WTC11 (cell line): ENCODE results near the gene SLC35F4. TPM values are rescaled to one million over a fixed set of nuclear protein-coding genes. Genes with fewer than 3 reads are reported as not detected.

Experiments used
- ATAC-seq: fragments of 200-7000 bp; cut with Tn5 transposase; 2 replicates; pipeline ENCODE4 v1.10.0; 2021; ENCODE audit warnings: mild to moderate bottlenecking, moderate library complexity
- CTCF ChIA-PET: fragments of 300-600 bp; sonication (Branson Sonifier 250); formaldehyde crosslinking; loops from one replicate; lab custom pipeline; 2021; ENCODE audit warnings: antibody characterized with exemption; lab: Charles Lee
- POLR2A ChIA-PET: fragments of 350-600 bp; sonication (Branson Sonifier 250); formaldehyde crosslinking; loops from one replicate; lab custom pipeline; 2021; ENCODE audit warnings: antibody characterized with exemption; lab: Charles Lee
- DNase-seq: peaks from one replicate; pipeline ENCODE4 v3.0.0; 2021; ENCODE audit warnings: low spot score
- H3K27ac Mint-ChIP-seq: 2 replicates; pipeline ENCODE4 v1.8.0; 2021; ENCODE audit warnings: mixed read lengths
- H3K27me3 Mint-ChIP-seq: 2 replicates; pipeline ENCODE4 v1.8.0; 2021; ENCODE audit warnings: low read depth, mild to moderate bottlenecking, moderate library complexity, mixed read lengths
- H3K36me3 Mint-ChIP-seq: 2 replicates; pipeline ENCODE4 v1.8.0; 2021; ENCODE audit warnings: mixed read lengths
- H3K4me1 Mint-ChIP-seq: 2 replicates; pipeline ENCODE4 v1.8.0; 2022; ENCODE audit warnings: mixed read lengths
- H3K4me3 Mint-ChIP-seq: 2 replicates; pipeline ENCODE4 v1.8.0; 2021; ENCODE audit warnings: mild to moderate bottlenecking, moderate library complexity, mixed read lengths
- H3K9me3 Mint-ChIP-seq: 2 replicates; pipeline ENCODE4 v1.8.0; 2021; ENCODE audit warnings: mixed read lengths
- CBFB ChIP-seq: sonication (generic); formaldehyde crosslinking; IDR thresholded peaks from 2 replicates; pipeline ENCODE4 v1.8.1; 2022; ENCODE audit warnings: mild to moderate bottlenecking, low read depth, missing genetic modification reagents
- FOXJ3 ChIP-seq: sonication (generic); formaldehyde crosslinking; IDR thresholded peaks from 2 replicates; pipeline ENCODE4 v1.9.0; 2021; ENCODE audit warnings: missing genetic modification reagents, mild to moderate bottlenecking, borderline replicate concordance
- FOXK1 ChIP-seq: sonication (generic); formaldehyde crosslinking; IDR thresholded peaks from 2 replicates; pipeline ENCODE4 v1.8.0; 2022; ENCODE audit warnings: mild to moderate bottlenecking, moderate library complexity, missing genetic modification reagents
- GRHL2 ChIP-seq: fragments of 250-450 bp; sonication (Bioruptor Pico); IDR thresholded peaks from 2 replicates; pipeline ENCODE4 v1.8.0; 2022; ENCODE audit warnings: mild to moderate bottlenecking, moderate library complexity; ENCODE audit not compliant: insufficient replicate concordance, severe bottlenecking
- GTF2I ChIP-seq: fragments of 250-450 bp; sonication (Bioruptor Pico); conservative IDR thresholded peaks from 2 replicates; pipeline ENCODE4 v1.4.0; 2021; ENCODE audit warnings: mild to moderate bottlenecking
- KAT7 ChIP-seq: sonication (generic); formaldehyde crosslinking; IDR thresholded peaks from 2 replicates; pipeline ENCODE4 v1.8.1; 2023; ENCODE audit warnings: missing genetic modification reagents, mild to moderate bottlenecking, borderline replicate concordance
- NFATC4 ChIP-seq: fragments of 250-450 bp; sonication (Bioruptor Pico); IDR thresholded peaks from 2 replicates; pipeline ENCODE4 v1.9.0; 2021; ENCODE audit warnings: mild to moderate bottlenecking
- NFYB ChIP-seq: sonication (generic); formaldehyde crosslinking; conservative IDR thresholded peaks from 2 replicates; pipeline ENCODE4 v1.8.0; 2022; ENCODE audit warnings: low read depth, missing genetic modification reagents
- OVOL2 ChIP-seq: fragments of 250-450 bp; sonication (Bioruptor Pico); IDR thresholded peaks from 2 replicates; pipeline ENCODE4 v1.9.0; 2021; ENCODE audit warnings: mild to moderate bottlenecking, borderline replicate concordance
- TEAD4 ChIP-seq: sonication (generic); formaldehyde crosslinking; IDR thresholded peaks from 2 replicates; pipeline ENCODE4 v1.8.0; 2022; ENCODE audit warnings: mild to moderate bottlenecking, missing genetic modification reagents
- TP53 ChIP-seq: sonication (generic); formaldehyde crosslinking; IDR thresholded peaks from 2 replicates; pipeline ENCODE4 v1.8.1; 2023; ENCODE audit warnings: mild to moderate bottlenecking, missing genetic modification reagents
- ZNF138 ChIP-seq: sonication (generic); formaldehyde crosslinking; conservative IDR thresholded peaks from 2 replicates; pipeline ENCODE4 v1.8.1; 2022; ENCODE audit warnings: mild to moderate bottlenecking, moderate library complexity, missing genetic modification reagents
- ZNF219 ChIP-seq: sonication (generic); formaldehyde crosslinking; IDR thresholded peaks from 2 replicates; pipeline ENCODE4 v1.8.0; 2023; ENCODE audit warnings: missing genetic modification reagents, mild to moderate bottlenecking, borderline replicate concordance
- ZNF671 ChIP-seq: fragments of 250-450 bp; sonication (Bioruptor Pico); IDR thresholded peaks from 2 replicates; pipeline ENCODE4 v1.8.0; 2021; ENCODE audit warnings: mild to moderate bottlenecking
- total RNA-seq: library from RNA; stranded (reverse); gene quantifications from 3 replicates; pipeline ENCODE4 v1.2.3, GENCODE V29; 2021
- TF ChIP-seq, protein P1 (sequence below): sonication (generic); formaldehyde crosslinking; IDR thresholded peaks from 2 replicates; pipeline ENCODE4 v1.8.0; 2023; ENCODE audit warnings: missing genetic modification reagents
- TF ChIP-seq, protein P2 (sequence below): sonication (generic); formaldehyde crosslinking; IDR thresholded peaks from 2 replicates; pipeline ENCODE4 v1.8.1; 2023; ENCODE audit warnings: mild to moderate bottlenecking, missing genetic modification reagents, moderate library complexity
- TF ChIP-seq, protein P3 (sequence below): sonication (generic); formaldehyde crosslinking; IDR thresholded peaks from 2 replicates; pipeline ENCODE4 v1.8.1; 2022; ENCODE audit warnings: mild to moderate bottlenecking, moderate library complexity, missing genetic modification reagents
- TF ChIP-seq, protein P4 (sequence below): sonication (generic); formaldehyde crosslinking; IDR thresholded peaks from 2 replicates; pipeline ENCODE4 v1.8.0; 2022; ENCODE audit warnings: mild to moderate bottlenecking, missing genetic modification reagents
- TF ChIP-seq, protein P5 (sequence below): fragments of 250-450 bp; sonication (Bioruptor Pico); IDR thresholded peaks from 2 replicates; pipeline ENCODE4 v1.9.0; 2021; ENCODE audit warnings: mild to moderate bottlenecking
- TF ChIP-seq, protein P6 (sequence below): sonication (generic); formaldehyde crosslinking; IDR thresholded peaks from 2 replicates; pipeline ENCODE4 v1.8.0; 2023; ENCODE audit warnings: mild to moderate bottlenecking, missing genetic modification reagents
- TF ChIP-seq, protein P7 (sequence below): sonication (generic); formaldehyde crosslinking; IDR thresholded peaks from 2 replicates; pipeline ENCODE4 v1.8.0; 2022; ENCODE audit warnings: missing genetic modification reagents

SLC35F4 gene
- total RNA-seq, 1 experiment from 2014 or later, result not detected

DNA sequence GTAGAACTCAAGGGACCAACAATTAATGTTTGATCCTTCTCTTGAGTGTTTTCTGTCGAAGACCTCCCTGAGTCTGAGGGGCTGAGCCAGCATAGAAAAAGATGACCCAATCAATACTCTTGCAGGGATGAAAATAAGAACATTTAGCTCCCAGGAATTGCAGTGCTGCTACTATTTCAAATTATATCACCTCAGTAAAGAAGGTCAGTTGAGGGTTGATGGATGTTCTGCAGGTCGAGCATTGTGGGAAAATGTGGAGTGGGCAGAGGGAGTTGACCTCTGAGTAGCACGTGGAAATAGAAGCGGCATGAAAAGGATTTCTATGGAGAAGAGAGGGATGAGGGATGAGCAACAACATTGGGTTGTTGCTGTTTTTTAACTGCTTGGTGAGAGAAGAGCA lies 297.3 kb downstream of the SLC35F4 start:
- H3K4me3 Mint-ChIP-seq, result no peak overlapping the region
- no peak for DNase-seq
- ChIA-PET CTCF (no interaction called here), POLR2A (no interaction called here)
- TF ChIP-seq, protein P1, sequence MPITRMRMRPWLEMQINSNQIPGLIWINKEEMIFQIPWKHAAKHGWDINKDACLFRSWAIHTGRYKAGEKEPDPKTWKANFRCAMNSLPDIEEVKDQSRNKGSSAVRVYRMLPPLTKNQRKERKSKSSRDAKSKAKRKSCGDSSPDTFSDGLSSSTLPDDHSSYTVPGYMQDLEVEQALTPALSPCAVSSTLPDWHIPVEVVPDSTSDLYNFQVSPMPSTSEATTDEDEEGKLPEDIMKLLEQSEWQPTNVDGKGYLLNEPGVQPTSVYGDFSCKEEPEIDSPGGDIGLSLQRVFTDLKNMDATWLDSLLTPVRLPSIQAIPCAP (CRISPR knock-in tag), result no peak
- TF ChIP-seq NFYB (CRISPR knock-in tag) (no peak), ZNF219 (no peak), GTF2I (no peak), ZNF671 (no peak), NFATC4 (CRISPR knock-in tag) (no peak)
- TF ChIP-seq, protein P2, sequence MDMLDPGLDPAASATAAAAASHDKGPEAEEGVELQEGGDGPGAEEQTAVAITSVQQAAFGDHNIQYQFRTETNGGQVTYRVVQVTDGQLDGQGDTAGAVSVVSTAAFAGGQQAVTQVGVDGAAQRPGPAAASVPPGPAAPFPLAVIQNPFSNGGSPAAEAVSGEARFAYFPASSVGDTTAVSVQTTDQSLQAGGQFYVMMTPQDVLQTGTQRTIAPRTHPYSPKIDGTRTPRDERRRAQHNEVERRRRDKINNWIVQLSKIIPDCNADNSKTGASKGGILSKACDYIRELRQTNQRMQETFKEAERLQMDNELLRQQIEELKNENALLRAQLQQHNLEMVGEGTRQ, result no peak
- TF ChIP-seq, protein P3, sequence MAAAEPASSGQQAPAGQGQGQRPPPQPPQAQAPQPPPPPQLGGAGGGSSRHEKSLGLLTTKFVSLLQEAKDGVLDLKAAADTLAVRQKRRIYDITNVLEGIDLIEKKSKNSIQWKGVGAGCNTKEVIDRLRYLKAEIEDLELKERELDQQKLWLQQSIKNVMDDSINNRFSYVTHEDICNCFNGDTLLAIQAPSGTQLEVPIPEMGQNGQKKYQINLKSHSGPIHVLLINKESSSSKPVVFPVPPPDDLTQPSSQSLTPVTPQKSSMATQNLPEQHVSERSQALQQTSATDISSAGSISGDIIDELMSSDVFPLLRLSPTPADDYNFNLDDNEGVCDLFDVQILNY, result no peak
- TF ChIP-seq, protein P4, sequence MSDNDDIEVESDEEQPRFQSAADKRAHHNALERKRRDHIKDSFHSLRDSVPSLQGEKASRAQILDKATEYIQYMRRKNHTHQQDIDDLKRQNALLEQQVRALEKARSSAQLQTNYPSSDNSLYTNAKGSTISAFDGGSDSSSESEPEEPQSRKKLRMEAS (CRISPR knock-in tag), result no peak
- TF ChIP-seq, all 79 proteins: peak for 0
- Mint-ChIP-seq H3K36me3 (no peaks in the 10 kb centered on the region), H3K27ac (no peak overlapping the region), H3K27me3 (no peaks in the 10 kb centered on the region), H3K4me1 (0 out of 2 replicates have a peak, but pooled peaks cover 3% of the 10 kb centered on the region), H3K9me3 (no peaks in the 10 kb centered on the region)
- no peak for ATAC-seq

DNA sequence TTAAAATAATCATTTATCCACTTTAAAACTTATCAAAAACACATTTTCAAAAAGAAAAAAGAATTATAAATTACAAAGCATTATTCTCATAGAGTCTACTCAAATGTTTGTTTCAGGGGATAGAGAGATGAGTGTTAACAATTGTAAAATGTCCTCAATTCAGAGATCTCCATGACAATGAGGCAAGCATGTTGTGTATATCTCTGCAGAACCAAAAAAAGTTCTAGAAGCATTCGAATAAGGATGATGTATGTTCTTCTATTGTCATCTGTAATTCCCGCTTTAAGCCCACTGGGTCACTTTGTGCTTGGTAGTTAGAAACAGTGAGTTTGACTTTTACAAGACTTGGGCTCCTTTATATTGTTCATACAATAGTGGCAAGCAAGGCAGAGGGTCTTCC lies 298.7 kb downstream of the SLC35F4 start:
- no peaks in the 10 kb centered on the region for H3K36me3 Mint-ChIP-seq
- H3K4me1 Mint-ChIP-seq, result 0 out of 2 replicates have a peak, but pooled peaks cover 3% of the 10 kb centered on the region
- no peak overlapping the region for H3K27ac Mint-ChIP-seq
- ATAC-seq, result no peak
- POLR2A ChIA-PET, result no interaction called here
- DNase-seq, result no peak
- no peak overlapping the region for H3K4me3 Mint-ChIP-seq
- no peaks in the 10 kb centered on the region for H3K27me3 Mint-ChIP-seq
- TF ChIP-seq FOXK1 (CRISPR knock-in tag) (no peak), TEAD4 (CRISPR knock-in tag) (no peak), ZNF138 (no peak), CBFB (CRISPR knock-in tag) (no peak)
- TF ChIP-seq, protein P5, sequence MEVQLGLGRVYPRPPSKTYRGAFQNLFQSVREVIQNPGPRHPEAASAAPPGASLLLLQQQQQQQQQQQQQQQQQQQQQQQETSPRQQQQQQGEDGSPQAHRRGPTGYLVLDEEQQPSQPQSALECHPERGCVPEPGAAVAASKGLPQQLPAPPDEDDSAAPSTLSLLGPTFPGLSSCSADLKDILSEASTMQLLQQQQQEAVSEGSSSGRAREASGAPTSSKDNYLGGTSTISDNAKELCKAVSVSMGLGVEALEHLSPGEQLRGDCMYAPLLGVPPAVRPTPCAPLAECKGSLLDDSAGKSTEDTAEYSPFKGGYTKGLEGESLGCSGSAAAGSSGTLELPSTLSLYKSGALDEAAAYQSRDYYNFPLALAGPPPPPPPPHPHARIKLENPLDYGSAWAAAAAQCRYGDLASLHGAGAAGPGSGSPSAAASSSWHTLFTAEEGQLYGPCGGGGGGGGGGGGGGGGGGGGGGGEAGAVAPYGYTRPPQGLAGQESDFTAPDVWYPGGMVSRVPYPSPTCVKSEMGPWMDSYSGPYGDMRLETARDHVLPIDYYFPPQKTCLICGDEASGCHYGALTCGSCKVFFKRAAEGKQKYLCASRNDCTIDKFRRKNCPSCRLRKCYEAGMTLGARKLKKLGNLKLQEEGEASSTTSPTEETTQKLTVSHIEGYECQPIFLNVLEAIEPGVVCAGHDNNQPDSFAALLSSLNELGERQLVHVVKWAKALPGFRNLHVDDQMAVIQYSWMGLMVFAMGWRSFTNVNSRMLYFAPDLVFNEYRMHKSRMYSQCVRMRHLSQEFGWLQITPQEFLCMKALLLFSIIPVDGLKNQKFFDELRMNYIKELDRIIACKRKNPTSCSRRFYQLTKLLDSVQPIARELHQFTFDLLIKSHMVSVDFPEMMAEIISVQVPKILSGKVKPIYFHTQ (CRISPR knock-in tag), result no peak
- TF ChIP-seq, protein P6, sequence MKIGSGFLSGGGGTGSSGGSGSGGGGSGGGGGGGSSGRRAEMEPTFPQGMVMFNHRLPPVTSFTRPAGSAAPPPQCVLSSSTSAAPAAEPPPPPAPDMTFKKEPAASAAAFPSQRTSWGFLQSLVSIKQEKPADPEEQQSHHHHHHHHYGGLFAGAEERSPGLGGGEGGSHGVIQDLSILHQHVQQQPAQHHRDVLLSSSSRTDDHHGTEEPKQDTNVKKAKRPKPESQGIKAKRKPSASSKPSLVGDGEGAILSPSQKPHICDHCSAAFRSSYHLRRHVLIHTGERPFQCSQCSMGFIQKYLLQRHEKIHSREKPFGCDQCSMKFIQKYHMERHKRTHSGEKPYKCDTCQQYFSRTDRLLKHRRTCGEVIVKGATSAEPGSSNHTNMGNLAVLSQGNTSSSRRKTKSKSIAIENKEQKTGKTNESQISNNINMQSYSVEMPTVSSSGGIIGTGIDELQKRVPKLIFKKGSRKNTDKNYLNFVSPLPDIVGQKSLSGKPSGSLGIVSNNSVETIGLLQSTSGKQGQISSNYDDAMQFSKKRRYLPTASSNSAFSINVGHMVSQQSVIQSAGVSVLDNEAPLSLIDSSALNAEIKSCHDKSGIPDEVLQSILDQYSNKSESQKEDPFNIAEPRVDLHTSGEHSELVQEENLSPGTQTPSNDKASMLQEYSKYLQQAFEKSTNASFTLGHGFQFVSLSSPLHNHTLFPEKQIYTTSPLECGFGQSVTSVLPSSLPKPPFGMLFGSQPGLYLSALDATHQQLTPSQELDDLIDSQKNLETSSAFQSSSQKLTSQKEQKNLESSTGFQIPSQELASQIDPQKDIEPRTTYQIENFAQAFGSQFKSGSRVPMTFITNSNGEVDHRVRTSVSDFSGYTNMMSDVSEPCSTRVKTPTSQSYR (CRISPR knock-in tag), result no peak
- H3K9me3 Mint-ChIP-seq, result no peaks in the 10 kb centered on the region
- CTCF ChIA-PET, result no interaction called here

DNA sequence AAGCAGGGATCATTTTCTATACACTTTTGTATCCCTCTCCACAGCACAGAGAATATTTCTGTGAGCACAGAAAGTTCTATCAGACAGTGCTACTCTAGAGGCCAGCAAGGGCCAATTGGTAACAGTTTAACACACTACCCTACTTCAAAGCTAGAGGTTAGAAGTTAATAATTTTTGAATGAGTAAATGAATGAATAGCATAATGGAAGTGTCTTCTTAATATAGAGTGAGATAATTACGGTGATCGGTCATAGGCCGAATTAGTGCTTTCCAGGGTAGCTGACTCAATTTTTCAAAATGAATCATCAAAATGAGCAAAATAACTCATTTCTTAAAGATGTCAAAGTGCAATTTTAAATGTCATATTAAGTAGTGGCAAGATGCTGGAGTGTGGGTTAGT lies 305.2 kb downstream of the SLC35F4 start:
- H3K27ac Mint-ChIP-seq, result no peak overlapping the region
- ATAC-seq, result no peak
- ChIA-PET CTCF (no interaction called here), POLR2A (interaction anchor here (0.5 kb wide), 1 partner anchor 1265 kb away, joined by 4 read pairs; no protein-coding TSS in a partner anchor)
- no peaks in the 10 kb centered on the region for H3K9me3 Mint-ChIP-seq
- DNase-seq, result no peak
- H3K4me3 Mint-ChIP-seq, result no peak overlapping the region
- H3K36me3 Mint-ChIP-seq, result no peaks in the 10 kb centered on the region
- H3K4me1 Mint-ChIP-seq, result no peaks in the 10 kb centered on the region
- H3K27me3 Mint-ChIP-seq, result no peaks in the 10 kb centered on the region
- TF ChIP-seq KAT7 (CRISPR knock-in tag) (no peak), TEAD4 (CRISPR knock-in tag) (no peak), TP53 (CRISPR knock-in tag) (no peak), GRHL2 (CRISPR knock-in tag) (no peak), FOXJ3 (CRISPR knock-in tag) (no peak), OVOL2 (CRISPR knock-in tag) (no peak)
- TF ChIP-seq, protein P1 (CRISPR knock-in tag), result no peak
- TF ChIP-seq, protein P7, sequence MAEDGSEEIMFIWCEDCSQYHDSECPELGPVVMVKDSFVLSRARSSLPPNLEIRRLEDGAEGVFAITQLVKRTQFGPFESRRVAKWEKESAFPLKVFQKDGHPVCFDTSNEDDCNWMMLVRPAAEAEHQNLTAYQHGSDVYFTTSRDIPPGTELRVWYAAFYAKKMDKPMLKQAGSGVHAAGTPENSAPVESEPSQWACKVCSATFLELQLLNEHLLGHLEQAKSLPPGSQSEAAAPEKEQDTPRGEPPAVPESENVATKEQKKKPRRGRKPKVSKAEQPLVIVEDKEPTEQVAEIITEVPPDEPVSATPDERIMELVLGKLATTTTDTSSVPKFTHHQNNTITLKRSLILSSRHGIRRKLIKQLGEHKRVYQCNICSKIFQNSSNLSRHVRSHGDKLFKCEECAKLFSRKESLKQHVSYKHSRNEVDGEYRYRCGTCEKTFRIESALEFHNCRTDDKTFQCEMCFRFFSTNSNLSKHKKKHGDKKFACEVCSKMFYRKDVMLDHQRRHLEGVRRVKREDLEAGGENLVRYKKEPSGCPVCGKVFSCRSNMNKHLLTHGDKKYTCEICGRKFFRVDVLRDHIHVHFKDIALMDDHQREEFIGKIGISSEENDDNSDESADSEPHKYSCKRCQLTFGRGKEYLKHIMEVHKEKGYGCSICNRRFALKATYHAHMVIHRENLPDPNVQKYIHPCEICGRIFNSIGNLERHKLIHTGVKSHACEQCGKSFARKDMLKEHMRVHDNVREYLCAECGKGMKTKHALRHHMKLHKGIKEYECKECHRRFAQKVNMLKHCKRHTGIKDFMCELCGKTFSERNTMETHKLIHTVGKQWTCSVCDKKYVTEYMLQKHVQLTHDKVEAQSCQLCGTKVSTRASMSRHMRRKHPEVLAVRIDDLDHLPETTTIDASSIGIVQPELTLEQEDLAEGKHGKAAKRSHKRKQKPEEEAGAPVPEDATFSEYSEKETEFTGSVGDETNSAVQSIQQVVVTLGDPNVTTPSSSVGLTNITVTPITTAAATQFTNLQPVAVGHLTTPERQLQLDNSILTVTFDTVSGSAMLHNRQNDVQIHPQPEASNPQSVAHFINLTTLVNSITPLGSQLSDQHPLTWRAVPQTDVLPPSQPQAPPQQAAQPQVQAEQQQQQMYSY (CRISPR knock-in tag), result no peak
